Measurements from ENCODE around the gene BRD9.
"Not testable (repeated sequence)": the region's sequence is repeated elsewhere in the genome, so short reads cannot be mapped to it uniquely, and the experiment has no call there.

The BRD9 gene

DNA sequence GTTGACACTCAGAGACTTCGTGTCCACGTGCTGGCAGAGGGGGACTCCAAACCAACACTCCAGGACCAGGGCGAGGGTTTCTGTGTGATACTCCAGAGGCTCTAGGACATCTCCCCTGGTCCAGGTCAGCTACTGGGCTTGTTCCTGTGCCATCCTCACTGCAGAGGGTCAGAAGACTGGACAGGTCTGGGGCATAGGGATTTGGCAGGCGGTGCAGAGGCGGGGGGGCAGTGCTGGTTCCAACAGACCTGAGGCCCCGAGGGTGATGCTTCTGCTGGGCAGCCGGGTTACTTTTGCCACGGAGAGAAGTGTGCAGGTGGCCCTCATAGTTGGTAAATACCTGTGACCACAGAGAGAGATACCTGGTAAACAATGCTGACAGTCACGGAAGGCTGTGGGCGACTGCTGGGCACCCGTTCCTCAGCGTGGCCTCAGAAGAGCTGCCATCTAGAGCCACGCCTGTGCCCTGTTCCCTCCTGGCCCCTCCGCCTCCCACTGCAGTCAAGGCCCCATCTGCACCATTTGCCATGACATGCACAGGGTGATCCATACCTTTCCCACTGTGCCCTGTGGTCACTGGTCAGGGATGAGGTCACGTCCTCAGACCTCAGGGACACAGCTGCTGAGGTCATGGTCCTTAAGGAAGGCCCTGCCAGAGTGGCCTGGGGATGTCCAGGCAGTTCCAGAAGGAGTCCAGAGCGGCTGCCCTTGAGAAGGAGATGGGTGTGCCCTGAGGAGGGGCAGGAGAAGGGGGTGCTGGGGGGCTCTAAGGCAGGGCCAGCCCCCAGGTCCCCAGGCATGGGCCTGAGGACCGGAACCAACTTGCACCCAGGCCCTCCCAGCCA is 30.1 kb upstream of the BRD9 start:
- no peak for DNase-seq

DNA sequence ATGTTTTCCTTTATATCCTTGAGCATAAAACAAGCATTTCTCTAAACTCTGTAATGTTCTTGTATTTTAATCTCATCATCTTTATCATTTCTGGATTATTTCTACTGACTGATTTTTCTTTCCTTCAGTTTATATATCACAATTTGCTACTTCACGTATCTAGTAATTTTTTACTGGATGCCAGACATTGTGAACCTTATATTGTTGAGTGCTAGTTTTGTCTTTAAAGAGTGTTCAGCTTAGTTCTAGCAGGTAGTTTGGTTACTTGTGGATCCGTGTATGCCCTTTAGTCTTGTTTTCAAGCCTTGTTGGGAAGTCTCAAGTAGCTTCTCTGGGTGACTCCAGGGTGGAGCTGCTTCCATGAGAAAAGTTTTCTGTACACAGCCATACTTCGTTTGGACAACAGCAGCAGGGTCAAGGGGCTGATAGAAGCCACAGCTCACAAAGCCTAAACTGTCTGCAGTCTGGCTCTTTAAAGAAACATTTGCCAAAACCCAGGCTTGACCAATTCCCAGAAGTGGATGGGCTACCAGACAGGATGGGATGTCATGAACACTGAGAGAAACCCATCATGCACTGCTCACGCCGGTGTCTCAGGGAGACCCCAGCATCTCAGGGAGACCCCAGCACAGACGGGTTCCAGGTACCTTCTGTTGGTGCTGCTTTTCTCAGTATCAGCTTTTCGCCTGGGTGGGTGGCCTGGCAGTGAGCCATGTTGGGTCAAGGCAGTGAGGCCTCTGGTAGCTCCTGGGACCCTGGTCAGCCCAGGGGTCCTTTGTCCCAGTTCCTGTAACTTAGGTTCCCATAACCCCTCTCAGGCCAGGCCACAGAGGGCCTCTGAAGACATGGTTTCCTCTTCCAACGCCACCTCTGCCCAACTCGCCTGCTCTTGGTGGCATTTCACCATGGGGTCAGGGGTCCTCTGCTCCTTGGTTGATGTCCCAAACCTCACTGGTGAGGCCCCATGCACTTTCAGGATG is 29.1 kb upstream of the BRD9 start:
- no peak for DNase-seq

DNA sequence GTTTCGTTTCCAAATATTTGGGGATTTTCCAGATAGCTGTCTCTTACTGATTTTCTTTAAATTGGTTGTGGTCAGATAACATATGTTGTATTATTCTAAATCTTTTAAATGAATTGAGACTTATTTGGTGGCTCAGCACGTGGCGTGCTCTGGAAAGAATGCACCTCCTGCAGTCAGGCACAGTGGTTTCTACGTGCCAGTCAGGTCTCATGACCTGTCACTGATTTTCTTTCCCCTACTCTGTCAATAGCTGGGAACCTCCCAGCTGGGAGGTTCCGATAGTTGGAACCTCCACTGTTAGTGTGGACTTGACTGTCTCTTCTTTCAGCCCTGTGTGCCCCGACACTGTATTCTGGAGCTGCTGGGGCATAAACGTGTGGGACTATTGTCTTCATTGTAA is 27.7 kb upstream of the BRD9 start:
- no peak for DNase-seq

DNA sequence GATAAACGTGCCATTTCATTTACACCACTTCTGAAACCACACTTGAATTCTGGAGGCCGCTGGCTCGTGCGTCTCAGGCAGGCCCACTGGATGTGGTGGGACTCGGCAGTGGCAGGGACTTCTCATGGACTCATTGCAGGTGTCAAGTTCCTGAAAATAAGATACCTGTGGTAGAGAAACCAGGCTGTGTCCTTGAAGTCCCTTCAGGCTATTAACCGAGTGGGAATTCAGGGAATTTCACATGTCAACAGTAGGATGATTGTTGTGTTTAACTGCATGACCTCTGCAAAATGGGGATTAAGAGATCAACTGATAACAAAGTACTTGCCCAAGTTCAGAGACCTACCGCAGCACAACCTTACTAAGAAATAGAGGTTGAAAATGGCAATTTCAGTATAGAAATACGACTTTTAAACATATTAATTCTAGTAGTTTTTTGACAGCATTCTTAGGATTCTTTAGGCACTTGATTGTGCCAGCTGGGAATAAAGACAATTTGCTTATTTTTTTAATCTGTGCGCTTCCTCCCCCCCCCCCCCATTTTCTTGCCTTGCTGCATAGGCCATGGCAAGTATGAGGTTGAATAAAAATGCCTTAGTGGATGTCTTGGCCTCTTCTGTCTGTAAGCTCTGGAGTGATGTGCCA is 26.9 kb upstream of the BRD9 start:
- no peak for DNase-seq

DNA sequence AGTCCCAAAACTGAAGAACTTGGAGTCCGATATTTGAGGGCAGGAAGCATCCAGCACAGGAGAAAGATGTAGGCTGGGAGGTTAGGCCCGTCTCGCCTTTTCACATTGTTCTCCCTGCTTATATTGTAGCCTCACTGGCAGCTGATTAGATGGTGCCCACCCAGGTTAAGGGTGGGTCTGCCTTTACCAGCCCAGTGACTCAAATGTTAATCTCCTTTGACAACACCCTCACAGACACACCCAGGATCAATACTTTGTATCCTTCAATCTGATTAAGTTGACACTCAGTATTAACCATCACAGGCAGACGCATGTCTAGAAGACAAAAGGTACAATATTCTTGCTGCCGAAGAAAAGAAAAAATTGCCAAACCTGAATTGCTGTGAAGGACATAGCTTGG is 26.1 kb upstream of the BRD9 start:
- not testable (repeated sequence) for DNase-seq

DNA sequence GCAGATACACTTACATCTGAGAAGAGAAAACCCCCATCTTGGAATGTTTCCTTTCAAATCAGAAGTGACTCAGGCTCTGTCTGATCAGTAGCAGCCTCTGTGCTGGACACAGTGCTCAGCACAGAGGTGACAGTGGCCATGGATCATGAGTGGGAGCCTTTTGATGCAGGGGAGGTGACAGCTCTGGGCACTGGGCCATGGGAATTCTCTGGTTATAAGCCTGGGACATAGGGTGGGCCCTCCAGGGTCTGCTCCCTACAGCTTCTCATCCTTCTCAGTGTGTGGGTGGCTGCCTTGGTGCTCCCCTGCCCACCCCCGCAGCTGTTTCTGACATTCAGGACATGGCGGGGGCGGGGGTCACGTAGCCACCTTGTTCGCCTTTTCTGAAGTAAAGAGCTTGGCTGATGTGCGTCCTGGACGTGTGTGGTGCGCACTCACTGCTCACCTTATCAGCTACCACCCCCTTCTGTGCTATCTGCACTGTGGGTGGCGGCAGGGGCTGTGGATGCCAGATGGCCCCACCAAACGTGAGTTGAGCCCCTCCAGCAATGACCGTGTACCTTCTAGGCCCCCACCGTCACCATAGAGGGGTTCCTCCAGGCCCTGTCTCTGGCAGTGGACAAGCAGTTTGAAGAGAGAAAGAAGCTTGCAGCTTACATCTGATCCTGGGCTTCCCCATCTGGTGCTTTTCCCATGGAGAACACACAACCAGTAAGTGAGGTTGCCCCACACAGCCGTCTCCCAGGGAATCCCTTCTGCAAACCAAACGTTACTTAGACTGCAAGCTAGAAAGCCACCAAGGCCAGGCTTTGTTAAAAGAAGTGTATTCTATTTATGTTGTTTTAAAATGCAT is 24.1 kb upstream of the BRD9 start:
- no peak for DNase-seq

DNA sequence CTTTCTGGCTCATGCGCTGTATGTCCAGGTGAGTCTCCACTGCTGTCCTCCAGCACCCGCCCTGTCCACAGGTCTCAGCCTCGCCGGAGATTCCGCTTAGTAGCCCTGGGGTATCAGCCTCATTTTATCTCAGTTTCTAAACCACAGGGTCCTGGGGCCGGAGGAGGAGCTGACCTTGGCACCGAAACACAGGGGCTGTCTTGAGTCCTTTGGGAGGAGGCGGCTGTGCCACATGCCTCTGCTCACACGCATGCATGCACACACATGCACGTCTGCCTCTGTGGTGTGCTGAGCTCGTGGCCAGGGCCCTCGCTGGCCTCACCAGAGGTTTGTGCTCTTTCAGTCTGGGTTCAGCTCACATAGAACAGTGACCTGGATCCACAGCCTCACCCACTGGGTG is 23.3 kb upstream of the BRD9 start:
- DNase-seq, result no peak

DNA sequence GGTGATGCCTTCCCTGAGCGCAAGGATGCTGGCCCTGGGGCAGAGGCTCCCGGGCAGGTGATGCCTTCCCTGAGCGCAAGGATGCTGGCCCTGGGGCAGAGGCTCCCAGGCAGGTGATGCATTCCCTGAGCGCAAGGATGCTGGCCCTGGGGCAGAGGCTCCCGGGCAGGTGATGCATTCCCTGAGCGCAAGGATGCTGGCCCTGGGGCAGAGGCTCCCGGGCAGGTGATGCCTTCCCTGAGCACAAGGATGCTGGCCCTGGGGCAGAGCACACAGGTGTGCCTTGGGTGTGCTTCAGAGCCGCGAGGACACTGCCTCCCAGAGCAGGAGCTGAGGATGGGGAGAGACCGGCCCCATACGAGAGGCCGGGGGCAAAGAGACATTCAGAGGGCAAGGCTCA is 22.7 kb upstream of the BRD9 start:
- not testable (repeated sequence) for DNase-seq

DNA sequence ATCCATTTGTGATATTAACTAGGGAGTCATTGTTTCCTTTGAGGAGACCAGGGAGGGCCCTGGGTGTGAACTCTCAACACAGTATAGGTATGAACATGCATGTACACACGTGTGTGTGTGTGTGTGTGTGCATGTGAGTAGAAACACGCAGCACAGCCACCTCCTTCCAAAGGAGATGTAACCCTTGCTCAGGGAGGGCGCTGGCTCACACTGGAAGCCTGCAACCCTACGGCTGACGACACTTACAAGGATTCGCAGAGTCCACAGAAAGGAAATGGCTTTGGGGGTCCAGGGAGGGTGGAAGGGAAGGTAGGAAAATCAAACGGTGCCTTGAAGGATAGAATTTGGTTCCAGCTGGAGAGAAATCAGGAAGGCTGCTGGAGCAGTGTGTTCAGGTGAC is 22.0 kb upstream of the BRD9 start:
- no peak for DNase-seq

DNA sequence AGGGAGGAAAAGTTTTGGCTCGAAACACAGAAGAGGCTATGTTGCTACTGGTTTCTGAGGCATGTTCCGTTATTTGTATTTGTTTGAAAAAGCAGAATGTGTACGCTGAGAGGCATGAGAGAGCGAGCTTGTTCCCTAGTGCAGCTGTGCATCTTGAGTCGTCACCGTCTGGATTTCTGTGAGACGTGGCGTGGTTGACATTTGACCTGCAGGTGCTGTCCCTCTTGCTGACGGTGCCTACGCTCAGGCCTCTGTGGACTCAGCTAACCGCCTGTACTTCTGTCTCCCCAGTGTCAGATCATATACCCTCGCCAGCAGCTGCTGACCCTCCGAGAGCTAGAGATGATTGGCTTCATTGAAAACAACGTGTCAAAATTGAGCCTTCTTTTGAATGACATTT is 21.6 kb upstream of the BRD9 start:
- DNase-seq, result no peak

DNA sequence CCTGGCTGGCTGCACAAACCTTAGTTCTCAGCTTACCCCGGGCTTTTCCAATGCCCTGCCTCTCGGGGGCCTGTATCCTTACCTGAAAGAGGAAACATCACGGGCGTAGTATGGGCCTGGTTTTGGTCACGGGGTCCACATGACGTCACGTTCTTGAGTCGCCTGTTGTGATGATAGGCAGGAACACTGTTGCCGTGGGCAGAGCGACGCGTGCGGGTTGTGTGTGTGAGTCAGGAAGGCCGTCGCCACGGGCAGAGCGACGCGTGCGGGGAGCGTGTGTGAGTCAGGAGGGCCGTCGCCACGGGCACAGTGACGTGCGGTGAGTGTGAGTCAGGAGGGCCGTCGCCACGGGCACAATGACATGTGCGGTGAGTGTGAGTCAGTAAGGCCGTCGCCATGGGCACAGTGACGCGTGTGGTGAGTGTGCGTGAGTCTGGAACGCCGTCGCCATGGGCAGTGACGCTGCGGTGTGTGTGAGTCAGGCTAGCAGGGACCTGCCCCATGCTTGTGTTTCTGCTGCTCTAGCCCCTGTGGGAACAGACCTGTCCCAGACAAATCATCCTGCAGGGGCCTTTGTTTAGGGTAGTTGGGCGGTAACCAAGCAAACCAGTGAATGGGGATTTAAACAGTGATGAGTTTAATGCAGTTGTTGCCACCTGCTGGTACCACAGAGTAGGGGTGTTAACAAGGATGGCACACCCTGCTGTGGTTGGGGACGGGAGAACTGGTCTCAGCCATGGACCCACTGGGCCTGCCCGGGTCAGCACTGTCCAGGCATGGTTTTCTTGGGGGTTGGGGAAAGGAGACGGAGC is 19.9 kb upstream of the BRD9 start:
- no peak for DNase-seq

DNA sequence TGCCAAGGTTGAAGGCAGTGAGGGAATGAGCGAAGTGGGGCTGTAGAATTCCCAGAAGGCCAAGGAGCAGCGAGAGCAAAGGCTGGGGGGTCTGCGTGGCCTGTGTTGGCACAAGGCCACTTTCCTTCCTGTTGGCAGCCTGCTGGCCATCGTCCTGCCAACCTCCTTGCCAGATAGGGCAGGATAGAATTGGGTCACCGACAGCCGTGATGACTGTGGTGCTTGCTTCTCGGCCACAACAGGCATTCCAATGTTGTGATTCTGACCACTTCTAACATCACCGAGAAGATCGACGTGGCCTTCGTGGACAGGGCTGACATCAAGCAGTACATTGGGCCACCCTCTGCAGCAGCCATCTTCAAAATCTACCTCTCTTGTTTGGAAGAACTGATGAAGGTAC is 19.0 kb upstream of the BRD9 start:
- no peak for DNase-seq

GRCh38 chr5:910769-911160 is 18.2 kb upstream of the BRD9 start:
- no peak for DNase-seq

GRCh38 chr5:909994-910768 is 17.6 kb upstream of the BRD9 start:
- DNase-seq, result no peak

GRCh38 chr5:909086-909485 is 16.5 kb upstream of the BRD9 start:
- no peak for DNase-seq

DNA sequence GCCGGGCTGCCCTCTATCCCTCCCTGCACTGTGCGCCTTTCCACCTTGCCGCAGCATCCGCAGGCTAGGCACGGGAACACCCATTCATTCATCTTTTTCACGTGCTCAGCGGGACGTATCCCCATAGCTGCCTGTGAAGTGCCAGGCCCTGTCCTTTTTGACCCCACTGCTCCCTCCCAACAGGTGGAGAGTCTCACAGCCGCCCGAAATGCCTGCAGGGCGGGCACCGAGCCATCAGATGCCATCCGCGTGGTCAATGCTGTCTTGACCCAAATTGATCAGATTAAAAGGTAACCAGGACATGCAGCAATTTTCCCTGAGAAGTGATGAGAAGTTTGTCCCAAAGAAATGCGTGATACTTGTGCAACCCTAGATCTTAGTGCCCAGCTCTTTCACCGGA is 15.6 kb upstream of the BRD9 start:
- no peak for DNase-seq

DNA sequence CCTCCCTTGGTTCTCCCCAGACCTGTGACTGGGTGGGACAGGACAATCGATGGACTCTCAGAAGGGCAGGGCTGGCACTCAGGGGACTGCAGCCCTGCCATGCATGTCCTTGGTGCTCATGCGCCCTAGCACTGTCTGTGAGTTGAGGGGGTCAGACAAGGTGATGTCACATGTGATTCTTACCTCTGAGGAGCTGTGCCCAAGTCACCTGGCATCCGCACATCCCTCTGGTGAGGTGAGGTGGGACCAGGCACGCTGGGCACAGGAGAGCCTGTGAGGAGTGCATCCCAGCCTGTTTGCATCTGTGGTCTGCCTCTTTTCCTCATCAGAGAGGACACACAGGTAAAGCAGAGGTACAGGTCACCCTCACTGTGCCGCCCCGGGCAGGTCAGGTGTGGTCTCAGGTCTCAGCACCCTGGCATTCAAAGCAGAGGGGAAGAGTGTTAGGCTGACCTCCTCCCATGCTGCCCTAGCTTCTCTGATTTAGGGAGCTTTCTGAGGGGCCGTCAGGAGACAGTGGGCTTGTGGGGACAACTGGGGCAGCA is 14.8 kb upstream of the BRD9 start:
- DNase-seq, result no peak

GRCh38 chr5:905139-905642 is 12.6 kb upstream of the BRD9 start:
- no peak for DNase-seq

- no peak for DNase-seq
Measured at GRCh38 chr5:903756-904096, 11.1 kb upstream of the BRD9 start.

DNA sequence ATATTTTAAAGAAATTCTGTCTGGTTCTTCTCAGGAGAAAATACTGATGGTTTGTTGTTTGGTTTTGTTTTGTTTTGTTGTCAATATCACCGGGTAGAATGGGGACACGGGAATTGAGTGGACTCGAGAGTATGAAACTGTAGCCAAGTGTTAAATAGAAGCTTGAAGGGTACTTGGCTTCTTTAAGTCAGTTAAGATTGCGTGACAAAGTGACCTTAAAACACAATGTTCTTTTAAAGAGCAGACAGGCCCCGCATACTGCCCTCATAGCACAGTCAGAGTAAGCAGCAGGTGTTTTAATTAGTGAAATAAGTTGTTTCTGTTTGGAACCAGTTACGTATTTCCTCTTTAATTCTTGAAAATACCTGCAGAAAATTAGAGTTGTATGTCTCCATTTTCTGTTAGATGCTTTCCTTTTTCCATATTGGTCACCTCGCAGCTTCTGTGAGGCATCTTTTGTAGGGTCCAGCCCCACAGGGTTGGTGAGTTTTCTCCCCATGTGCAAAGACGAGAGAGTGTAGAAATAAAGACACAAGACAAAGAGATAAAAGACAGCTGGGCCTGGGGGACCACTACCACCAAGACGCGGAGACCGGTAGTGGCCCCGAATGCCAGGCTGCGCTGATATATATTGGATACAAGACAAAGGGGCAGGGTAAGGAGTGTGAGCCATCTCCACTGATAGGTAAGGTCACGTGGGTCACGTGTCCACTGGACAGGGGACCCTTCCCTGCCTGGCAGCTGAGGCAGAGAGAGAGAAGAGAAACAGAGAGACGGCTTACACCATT is 9.7 kb upstream of the BRD9 start:
- no peak for DNase-seq
